Esophagus (tissue), 2 donors: ENCODE measurements around the gene WSCD2. TPM values are rescaled to one million over a fixed set of nuclear protein-coding genes. Genes with fewer than 3 reads are reported as not detected.

Experiments used
- H3K27ac ChIP-seq, 2 donors: one replicate each; pipeline ENCODE4 v1.5.1; 2013; ENCODE audit warnings: low read depth in 2 of 2, mild to moderate bottlenecking in 2 of 2, inconsistent platforms in 1 of 2, low read length in 1 of 2, moderate library complexity in 1 of 2
- H3K27me3 ChIP-seq, 2 donors: one replicate each; pipeline ENCODE4 v1.6.1; 2013; ENCODE audit warnings: low read length in 2 of 2, control low read depth in 1 of 2, mild to moderate bottlenecking in 1 of 2; ENCODE audit not compliant: insufficient read depth in 2 of 2, control insufficient read depth in 1 of 2
- H3K36me3 ChIP-seq, 2 donors: one replicate each; pipeline ENCODE4 v1.6.1; 2013; ENCODE audit warnings: low read length in 1 of 2; ENCODE audit not compliant: control insufficient read depth in 2 of 2, insufficient read depth in 2 of 2
- H3K4me1 ChIP-seq, 2 donors: one replicate each; pipeline ENCODE4 v1.6.1; 2013; ENCODE audit warnings: low read length in 1 of 2; ENCODE audit not compliant: control insufficient read depth in 2 of 2, insufficient read depth in 2 of 2
- H3K4me3 ChIP-seq, 2 donors: one replicate each; pipeline ENCODE4 v1.5.1; 2013; ENCODE audit warnings: low read length in 2 of 2, mild to moderate bottlenecking in 2 of 2, low read depth in 1 of 2, moderate library complexity in 1 of 2
- H3K9me3 ChIP-seq, 2 donors: one replicate each; pipeline ENCODE4 v1.6.1; 2013; ENCODE audit warnings: mild to moderate bottlenecking in 2 of 2, low read depth in 1 of 2, low read length in 1 of 2, moderate library complexity in 1 of 2; ENCODE audit not compliant: control insufficient read depth in 2 of 2, insufficient read depth in 1 of 2
- WGBS, 2 donors: extraction: QIAGEN DNeasy Blood & Tissue Kit; methylation state at CpG; one replicate each; pipeline ENCODE4 v1.1.7; 2013; 5-methylcytosine and 5-hydroxymethylcytosine counted together
- polyA plus RNA-seq, 2 donors: library from polyadenylated mRNA; stranded (reverse); fragments of 200-250 nt; gene quantifications; one replicate each; pipeline ENCODE4 v1.2.3, GENCODE V29; 2013
- donor health status: healthy with polysubstance abuse.
- donor health status: Bipolar disorder and iron deficiency.

WSCD2 gene
- polyA plus RNA-seq, 2 donors, result 0.51 to 0.72 TPM

- Histone ChIP-seq H3K4me1 (no peaks in the 10 kb centered on the region), H3K9me3 (peaks cover 2 to 3% of the 10 kb centered on the region in 2 donors), H3K36me3 (no peaks in the 10 kb centered on the region), H3K27me3 (no peaks in the 10 kb centered on the region), H3K27ac (no peak overlapping the region), H3K4me3 (no peak overlapping the region)
- WGBS, 2 donors, result 63 to 69% methylated on average over 4 of the region's 4 CpGs
These were observed 128.6 kb downstream of the WSCD2 start for GRCh38 chr12:108257610-108258106.

DNA sequence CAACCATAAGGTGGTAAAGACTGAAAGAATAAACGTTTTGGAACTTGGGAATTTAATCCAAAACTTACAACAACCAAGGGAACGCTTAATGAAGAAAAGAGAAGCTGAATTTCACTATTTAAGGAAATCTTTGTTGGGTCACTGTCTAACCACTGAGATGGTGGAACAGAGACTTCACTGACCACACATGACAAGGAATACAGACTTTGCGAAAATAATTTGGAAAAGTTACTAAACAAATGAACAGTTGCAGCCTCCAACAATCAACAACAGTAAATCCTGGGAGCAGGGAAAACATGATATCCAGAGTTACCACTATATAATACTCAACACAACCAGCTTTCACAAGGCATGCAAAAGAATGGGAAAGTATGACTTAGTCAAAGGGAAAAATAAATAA, 131.0 kb downstream of the WSCD2 start:
- Histone ChIP-seq H3K4me1 (no peaks in the 10 kb centered on the region), H3K36me3 (no peaks in the 10 kb centered on the region), H3K27me3 (peaks cover 0 to 3% of the 10 kb centered on the region in 2 donors), H3K4me3 (no peak overlapping the region), H3K27ac (no peak overlapping the region), H3K9me3 (peaks cover 2 to 3% of the 10 kb centered on the region in 2 donors)
- 35 to 71% methylated on average over 3 of the region's 3 CpGs for WGBS, 2 donors

DNA sequence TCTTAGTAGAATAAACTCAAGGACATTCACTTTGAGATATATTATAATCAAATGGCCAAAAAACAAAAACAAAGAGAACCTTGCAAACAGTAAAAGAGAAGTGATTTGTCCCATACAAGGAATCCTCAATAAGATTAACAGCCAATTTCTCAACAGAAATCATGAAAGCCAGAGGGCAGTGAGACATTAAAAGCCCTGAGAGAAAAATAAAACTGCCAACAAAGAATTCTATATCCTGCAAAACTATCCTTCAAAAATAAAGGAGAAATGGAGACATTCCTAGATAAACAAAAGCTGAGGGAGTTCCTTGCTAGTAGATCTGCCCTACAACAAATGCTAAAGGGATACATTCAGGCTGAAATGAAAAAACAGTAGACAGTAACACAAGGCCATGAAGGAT, 131.9 kb downstream of the WSCD2 start:
- H3K36me3 ChIP-seq, result no peaks in the 10 kb centered on the region

GRCh38 chr12:108265505-108265904, 136.4 kb downstream of the WSCD2 start:
- Histone ChIP-seq H3K9me3 (no peaks in the 10 kb centered on the region), H3K4me3 (no peak overlapping the region), H3K4me1 (no peaks in the 10 kb centered on the region), H3K27ac (no peak overlapping the region), H3K27me3 (peaks cover 0 to 3% of the 10 kb centered on the region in 2 donors), H3K36me3 (no peaks in the 10 kb centered on the region)
- 78% methylated on average over 1 of the region's 1 CpG for WGBS, 2 donors

More for the DNA sequence above, 131.9 kb downstream of the WSCD2 start:
- Histone ChIP-seq H3K9me3 (peaks cover 0 to 3% of the 10 kb centered on the region in 2 donors), H3K27me3 (peaks cover 0 to 3% of the 10 kb centered on the region in 2 donors), H3K27ac (no peak overlapping the region), H3K4me3 (no peak overlapping the region), H3K4me1 (no peaks in the 10 kb centered on the region)

GRCh38 chr12:108266131-108266530, 137.0 kb downstream of the WSCD2 start:
- Histone ChIP-seq H3K4me1 (no peaks in the 10 kb centered on the region), H3K27me3 (peaks cover 0 to 3% of the 10 kb centered on the region in 2 donors), H3K27ac (no peak overlapping the region), H3K4me3 (no peak overlapping the region), H3K36me3 (no peaks in the 10 kb centered on the region), H3K9me3 (no peaks in the 10 kb centered on the region)
- WGBS, 2 donors, result 67 to 71% methylated on average over 1 of the region's 1 CpG

DNA sequence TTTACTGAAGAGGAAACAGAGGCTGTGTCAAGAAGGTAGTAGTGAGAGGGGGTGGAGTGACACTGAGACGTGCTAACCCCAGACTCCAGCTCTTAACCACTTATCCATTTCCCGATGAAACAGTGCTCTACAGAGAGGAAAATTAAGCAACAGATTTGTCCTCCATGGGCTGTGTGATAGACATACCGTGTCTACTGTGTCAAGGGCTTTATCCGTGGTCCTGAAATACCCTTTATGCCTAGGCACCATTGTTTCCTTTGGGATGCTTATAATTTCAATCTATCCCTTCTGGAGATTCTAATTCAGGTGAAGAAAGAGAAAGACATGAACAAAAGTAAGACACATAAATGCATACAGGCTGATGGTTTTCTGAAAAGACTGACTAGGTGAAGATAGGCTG, 138.4 kb downstream of the WSCD2 start:
- H3K9me3 ChIP-seq, result no peaks in the 10 kb centered on the region
- peaks cover 0 to 3% of the 10 kb centered on the region in 2 donors for H3K27me3 ChIP-seq
- no peak overlapping the region for H3K4me3 ChIP-seq
- 69 to 81% methylated on average over 4 of the region's 4 CpGs for WGBS, 2 donors
- no peaks in the 10 kb centered on the region for H3K36me3 ChIP-seq
- H3K27ac ChIP-seq, result no peak overlapping the region
- no peaks in the 10 kb centered on the region for H3K4me1 ChIP-seq

GRCh38 chr12:108268397-108268796, 139.3 kb downstream of the WSCD2 start:
- Histone ChIP-seq H3K9me3 (no peaks in the 10 kb centered on the region), H3K27ac (no peak overlapping the region), H3K36me3 (no peaks in the 10 kb centered on the region), H3K4me1 (no peaks in the 10 kb centered on the region), H3K4me3 (no peak overlapping the region), H3K27me3 (peaks cover 0 to 3% of the 10 kb centered on the region in 2 donors)
- WGBS, 2 donors, result 23 to 39% methylated on average over 1 of the region's 1 CpG

DNA sequence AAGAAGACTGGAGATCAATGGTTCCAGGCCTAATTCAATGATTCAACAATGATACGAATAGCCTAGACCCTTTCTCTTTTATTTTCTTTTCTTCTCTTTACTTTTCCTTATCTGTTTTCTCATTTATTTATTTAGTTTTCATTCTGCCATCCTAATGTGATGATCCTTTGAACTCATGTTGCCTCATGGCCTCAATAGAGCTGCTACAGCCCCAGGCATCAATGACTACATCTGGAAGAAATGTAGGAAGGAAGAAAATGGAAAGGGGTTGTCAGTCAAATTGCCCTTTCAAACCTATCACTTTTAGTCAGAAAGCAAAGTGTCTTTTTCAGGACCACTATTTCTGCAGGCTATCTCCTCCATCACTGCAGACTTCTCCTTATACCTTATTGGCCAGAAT, 140.1 kb downstream of the WSCD2 start:
- WGBS, 2 donors, result 75 to 85% methylated on average over 1 of the region's 1 CpG
- Histone ChIP-seq H3K27me3 (no peaks in the 10 kb centered on the region), H3K4me1 (no peaks in the 10 kb centered on the region), H3K9me3 (no peaks in the 10 kb centered on the region), H3K27ac (no peak overlapping the region), H3K4me3 (no peak overlapping the region), H3K36me3 (no peaks in the 10 kb centered on the region)

GRCh38 chr12:108270035-108270848, 141.2 kb downstream of the WSCD2 start:
- H3K9me3 ChIP-seq, result peaks cover 0 to 4% of the 10 kb centered on the region in 2 donors
- H3K4me3 ChIP-seq, result no peak overlapping the region
- no peaks in the 10 kb centered on the region for H3K27me3 ChIP-seq
- H3K27ac ChIP-seq, result no peak overlapping the region
- H3K36me3 ChIP-seq, result no peaks in the 10 kb centered on the region
- 42% methylated on average over 2 of the region's 2 CpGs for WGBS, 2 donors
- no peaks in the 10 kb centered on the region for H3K4me1 ChIP-seq

GRCh38 chr12:108270849-108271143, 141.7 kb downstream of the WSCD2 start:
- WGBS, 2 donors, result 67 to 69% methylated on average over 2 of the region's 2 CpGs
- H3K36me3 ChIP-seq, result no peaks in the 10 kb centered on the region
- H3K27me3 ChIP-seq, result no peaks in the 10 kb centered on the region
- H3K27ac ChIP-seq, result no peak overlapping the region
- H3K4me1 ChIP-seq, result no peaks in the 10 kb centered on the region
- peaks cover 0 to 4% of the 10 kb centered on the region in 2 donors for H3K9me3 ChIP-seq
- H3K4me3 ChIP-seq, result no peak overlapping the region
